Measurements from ENCODE around the gene CTNNA1.

The CTNNA1 gene

DNA sequence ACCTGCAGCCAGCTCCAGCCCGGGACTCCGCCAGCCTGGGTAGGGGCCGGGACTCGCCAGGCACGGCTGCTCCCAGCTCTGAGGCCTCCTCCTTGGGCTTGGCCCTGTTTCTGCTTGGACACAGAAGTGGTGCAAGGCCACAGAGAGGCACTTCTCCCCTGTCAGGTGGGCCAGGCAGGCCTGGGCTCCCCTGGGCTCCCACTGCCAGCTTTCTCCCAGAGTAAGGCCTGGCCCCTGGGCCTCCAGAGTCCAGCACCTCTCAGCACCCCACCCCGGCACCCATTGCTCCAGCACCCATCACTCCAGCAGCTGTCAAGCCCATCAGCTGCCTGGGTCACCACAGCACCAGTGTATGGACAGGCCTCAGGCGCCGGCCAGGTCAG, 193.0 kb downstream of the CTNNA1 start:
- no peak for DNase-seq (ENCODE audit: low read depth)
- TF ChIP-seq, protein P1, sequence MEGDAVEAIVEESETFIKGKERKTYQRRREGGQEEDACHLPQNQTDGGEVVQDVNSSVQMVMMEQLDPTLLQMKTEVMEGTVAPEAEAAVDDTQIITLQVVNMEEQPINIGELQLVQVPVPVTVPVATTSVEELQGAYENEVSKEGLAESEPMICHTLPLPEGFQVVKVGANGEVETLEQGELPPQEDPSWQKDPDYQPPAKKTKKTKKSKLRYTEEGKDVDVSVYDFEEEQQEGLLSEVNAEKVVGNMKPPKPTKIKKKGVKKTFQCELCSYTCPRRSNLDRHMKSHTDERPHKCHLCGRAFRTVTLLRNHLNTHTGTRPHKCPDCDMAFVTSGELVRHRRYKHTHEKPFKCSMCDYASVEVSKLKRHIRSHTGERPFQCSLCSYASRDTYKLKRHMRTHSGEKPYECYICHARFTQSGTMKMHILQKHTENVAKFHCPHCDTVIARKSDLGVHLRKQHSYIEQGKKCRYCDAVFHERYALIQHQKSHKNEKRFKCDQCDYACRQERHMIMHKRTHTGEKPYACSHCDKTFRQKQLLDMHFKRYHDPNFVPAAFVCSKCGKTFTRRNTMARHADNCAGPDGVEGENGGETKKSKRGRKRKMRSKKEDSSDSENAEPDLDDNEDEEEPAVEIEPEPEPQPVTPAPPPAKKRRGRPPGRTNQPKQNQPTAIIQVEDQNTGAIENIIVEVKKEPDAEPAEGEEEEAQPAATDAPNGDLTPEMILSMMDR (IDR thresholded peaks at IDR 0.05; ENCODE audit: control insufficient read depth, extremely low read depth, insufficient read depth), result no peak
- H3K4me3 ChIP-seq (ENCODE audit: low read depth, low read length), result no peak overlapping the region

DNA sequence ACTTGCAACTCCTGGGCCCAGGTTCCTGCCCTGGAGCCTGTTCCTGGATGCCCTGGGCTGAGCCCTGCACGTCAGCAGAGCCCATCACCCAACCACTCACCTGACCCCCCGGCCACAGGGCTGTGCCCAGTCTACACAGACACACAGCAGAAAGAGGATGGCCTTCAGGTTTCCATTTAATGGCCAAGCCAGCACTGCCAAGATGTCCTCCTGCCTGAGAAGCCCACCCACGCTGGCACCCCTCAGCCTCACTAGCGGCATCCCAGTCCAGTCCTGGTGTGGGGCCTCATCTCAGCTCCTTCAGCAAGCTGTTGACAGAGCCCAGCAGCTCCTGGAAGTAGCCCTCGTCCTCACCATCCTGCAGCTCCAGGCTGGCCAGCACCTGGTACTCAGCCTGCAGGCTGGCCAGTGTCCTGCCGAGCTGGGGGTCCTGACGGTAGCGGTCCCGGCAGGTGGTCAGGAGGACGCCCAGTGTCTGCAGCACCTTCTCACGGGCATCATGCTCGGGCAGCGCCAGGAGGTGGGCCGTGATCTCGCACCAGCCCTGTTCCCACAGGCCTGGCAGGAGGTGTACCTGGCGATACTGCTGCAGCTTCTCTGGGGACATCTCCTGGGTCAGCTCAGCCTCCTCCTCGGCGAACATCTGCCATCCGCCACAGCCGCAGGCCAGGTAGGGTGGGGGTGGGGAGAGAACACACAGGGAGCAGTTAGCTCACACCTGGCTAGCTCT, 193.8 kb downstream of the CTNNA1 start:
- TF ChIP-seq, protein P1 (IDR thresholded peaks at IDR 0.05; ENCODE audit: control insufficient read depth, extremely low read depth, insufficient read depth), result no peak
- no peak for DNase-seq (ENCODE audit: low read depth)

DNA sequence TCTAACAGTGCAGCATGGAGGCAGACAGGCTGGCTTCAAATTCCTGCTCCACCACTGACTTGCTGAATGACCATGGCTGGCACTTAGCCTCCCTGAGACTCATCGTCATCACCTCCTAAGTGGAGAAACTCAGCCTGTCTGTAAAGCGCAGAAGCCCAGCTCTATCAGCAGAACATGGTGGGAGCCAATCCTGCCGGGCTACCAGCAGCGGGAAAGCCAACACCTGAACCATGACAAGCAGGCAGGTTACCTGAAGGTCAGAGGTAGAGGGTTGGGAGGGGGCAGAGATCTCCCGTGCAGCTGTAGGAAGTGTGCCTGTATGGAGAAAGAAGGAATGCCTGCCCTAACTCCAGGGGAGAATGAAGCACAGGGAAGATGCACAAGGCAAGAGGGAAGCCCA, 194.6 kb downstream of the CTNNA1 start:
- no peak for DNase-seq (ENCODE audit: low read depth)
- TF ChIP-seq, protein P1 (IDR thresholded peaks at IDR 0.05; ENCODE audit: control insufficient read depth, extremely low read depth, insufficient read depth), result no peak
- H3K4me3 ChIP-seq (ENCODE audit: low read depth, low read length), result no peak overlapping the region

More for the DNA sequence above, 193.8 kb downstream of the CTNNA1 start:
- no peak overlapping the region for H3K4me3 ChIP-seq (ENCODE audit: low read depth, low read length)

DNA sequence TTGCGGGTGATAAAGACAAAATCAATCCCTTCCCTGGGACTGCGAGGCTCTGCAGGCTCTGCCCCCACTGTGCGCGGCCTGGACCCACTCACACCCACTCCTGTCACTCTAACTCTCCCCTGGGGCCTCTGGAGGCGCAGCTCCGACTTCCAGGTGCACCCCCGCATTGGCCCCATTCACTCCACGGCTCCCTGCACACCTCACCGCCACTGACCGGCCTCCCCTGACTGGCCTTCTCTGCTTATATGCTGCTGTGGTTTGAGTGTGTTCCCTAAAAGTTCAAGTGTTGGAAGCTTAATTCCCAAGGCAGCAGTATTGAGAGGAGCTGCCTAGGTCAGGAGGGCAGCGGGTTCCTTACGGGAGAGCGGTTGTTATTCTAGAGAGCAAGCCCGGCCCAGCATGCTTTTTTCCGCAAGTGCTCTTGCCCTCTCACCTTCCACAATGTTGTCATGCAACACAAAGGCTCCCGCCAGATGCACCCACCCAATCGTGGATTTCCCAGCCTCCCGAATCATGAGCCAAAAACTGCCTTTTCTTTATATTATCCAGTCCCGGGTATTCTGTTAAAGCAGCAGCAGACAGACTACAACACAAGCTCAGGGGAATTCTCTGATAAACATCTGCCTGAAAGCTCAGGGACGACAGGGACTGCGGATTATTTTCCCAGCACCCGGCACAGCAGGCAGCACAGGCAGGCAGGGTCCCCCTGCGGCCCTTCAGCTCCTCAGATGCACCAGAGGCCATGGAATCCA, 195.4 kb downstream of the CTNNA1 start:
- DNase-seq (ENCODE audit: low read depth), result no peak
- TF ChIP-seq, protein P1 (IDR thresholded peaks at IDR 0.05; ENCODE audit: control insufficient read depth, extremely low read depth, insufficient read depth), result no peak

DNA sequence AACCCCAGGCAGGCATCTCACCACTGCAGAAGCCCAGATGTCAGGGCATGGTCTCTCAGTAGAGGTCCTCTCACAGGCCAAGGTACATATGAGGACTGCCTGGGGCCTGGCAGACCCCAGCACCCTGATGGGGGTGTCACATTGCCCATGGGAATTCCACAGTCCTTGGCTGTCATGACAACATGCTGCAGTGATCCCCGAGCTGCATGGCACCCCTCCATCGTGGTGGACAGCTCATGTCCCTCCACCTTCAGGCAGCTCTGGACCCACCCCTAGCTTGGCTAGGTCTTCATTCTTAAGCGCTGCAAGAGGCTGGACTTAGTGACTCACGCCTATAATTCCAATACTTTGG, 196.0 kb downstream of the CTNNA1 start:
- TF ChIP-seq, protein P1 (IDR thresholded peaks at IDR 0.05; ENCODE audit: control insufficient read depth, extremely low read depth, insufficient read depth), result no peak
- no peak for DNase-seq (ENCODE audit: low read depth)
- H3K4me3 ChIP-seq (ENCODE audit: low read depth, low read length), result no peak overlapping the region

More for the DNA sequence above, 195.4 kb downstream of the CTNNA1 start:
- H3K4me3 ChIP-seq (ENCODE audit: low read depth, low read length), result no peak overlapping the region

DNA sequence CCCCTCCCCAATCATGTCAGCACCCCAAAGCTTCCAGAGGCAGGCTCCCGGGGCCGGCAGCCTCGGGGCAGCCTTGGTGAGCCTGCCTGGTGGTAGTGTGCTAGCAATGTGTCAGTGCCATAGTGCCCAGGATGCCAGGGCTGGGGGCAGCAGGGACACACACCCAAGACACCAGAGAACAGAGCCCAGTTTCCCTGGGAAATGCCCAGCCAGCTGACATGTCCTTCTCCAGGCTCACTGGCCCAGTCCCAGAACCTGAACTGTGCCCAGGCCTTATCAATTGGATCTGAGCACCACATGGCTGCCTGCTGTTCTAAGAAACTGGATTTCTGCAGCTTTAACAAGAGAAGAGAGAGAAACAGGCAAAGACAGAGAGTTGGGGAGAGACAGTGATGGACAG, 196.8 kb downstream of the CTNNA1 start:
- TF ChIP-seq, protein P1 (IDR thresholded peaks at IDR 0.05; ENCODE audit: control insufficient read depth, extremely low read depth, insufficient read depth), result no peak
- DNase-seq (ENCODE audit: low read depth), result peak; percentile 69
- no peak overlapping the region for H3K4me3 ChIP-seq (ENCODE audit: low read depth, low read length)

Data from LNCaP clone FGC (cell line).